Testis (tissue), 2 donors: ENCODE measurements around the gene HNRNPH1.

Experiments
- POLR2A ChIP-seq: fragments of 450-650 bp; IDR thresholded peaks from one replicate; pipeline ENCODE4 v1.6.1; 2017; ENCODE audit warnings: antibody characterized with exemption, mild to moderate bottlenecking, moderate library complexity
- TF ChIP-seq, protein P1 (sequence below), 3 experiments: fragments of 450-650 bp in 2 of 3; fragments of 200-600 bp in 1 of 3; sonication (generic) in 1 of 3; IDR thresholded peaks; one replicate each; pipeline ENCODE4 v1.5.1; 2016 to 2019; ENCODE audit warnings: antibody characterized with exemption in 3 of 3, mild to moderate bottlenecking in 2 of 3, moderate library complexity in 1 of 3

DNA sequence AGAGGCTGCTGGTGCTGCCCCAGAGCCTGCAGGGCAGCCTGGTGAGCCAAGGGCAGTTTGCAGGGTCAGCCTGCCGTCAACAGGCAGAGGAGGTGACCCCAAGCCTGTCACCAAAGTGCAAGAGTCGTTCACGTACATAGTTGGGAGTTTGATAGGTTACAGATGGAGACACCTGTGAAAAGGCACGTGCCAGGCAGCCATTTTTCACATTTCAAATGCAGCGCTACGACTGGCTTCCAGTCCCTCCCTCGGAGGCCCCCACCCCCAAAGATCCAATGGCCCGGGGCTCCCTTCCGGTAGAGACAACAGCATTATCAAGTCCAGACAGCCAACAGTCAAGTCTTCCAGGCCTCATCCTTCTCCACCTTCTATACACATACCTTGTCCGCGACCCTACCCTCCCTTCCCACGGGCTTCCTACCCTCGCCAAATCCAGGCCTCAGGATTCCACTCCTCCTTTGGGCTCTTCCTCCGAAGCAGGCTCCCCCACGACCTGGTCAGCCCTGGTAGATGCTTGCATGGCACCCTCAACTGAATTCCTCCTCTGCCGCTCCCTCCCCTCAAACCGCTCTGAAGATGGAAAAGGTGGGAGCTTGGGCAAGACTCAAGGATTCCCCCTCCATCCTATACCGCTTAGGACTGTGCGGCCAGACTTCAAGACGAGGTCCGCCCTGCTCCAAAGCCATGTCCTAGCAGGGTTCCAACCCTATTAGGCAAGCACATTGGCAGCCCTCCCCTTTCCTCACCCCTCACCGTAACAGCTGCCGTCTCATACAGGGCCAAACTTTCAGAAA lies 13.2 kb downstream of the HNRNPH1 start:
- TF ChIP-seq, protein P1, sequence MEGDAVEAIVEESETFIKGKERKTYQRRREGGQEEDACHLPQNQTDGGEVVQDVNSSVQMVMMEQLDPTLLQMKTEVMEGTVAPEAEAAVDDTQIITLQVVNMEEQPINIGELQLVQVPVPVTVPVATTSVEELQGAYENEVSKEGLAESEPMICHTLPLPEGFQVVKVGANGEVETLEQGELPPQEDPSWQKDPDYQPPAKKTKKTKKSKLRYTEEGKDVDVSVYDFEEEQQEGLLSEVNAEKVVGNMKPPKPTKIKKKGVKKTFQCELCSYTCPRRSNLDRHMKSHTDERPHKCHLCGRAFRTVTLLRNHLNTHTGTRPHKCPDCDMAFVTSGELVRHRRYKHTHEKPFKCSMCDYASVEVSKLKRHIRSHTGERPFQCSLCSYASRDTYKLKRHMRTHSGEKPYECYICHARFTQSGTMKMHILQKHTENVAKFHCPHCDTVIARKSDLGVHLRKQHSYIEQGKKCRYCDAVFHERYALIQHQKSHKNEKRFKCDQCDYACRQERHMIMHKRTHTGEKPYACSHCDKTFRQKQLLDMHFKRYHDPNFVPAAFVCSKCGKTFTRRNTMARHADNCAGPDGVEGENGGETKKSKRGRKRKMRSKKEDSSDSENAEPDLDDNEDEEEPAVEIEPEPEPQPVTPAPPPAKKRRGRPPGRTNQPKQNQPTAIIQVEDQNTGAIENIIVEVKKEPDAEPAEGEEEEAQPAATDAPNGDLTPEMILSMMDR (IDR thresholded peaks at IDR 0.05) = no peak
- TF ChIP-seq POLR2A = no peak
